Superior temporal gyrus (tissue), 1 donor: ENCODE results near the gene MRPS14.
"Not testable (repeated sequence)": the region's sequence is repeated elsewhere in the genome, so short reads cannot be mapped to it uniquely, and the experiment has no call there.

Experiments
- DNase-seq: peaks from one replicate; pipeline ENCODE4 v3.0.0-alpha.2; 2016; ENCODE audit errors: extremely low spot score

MRPS14 gene

DNA sequence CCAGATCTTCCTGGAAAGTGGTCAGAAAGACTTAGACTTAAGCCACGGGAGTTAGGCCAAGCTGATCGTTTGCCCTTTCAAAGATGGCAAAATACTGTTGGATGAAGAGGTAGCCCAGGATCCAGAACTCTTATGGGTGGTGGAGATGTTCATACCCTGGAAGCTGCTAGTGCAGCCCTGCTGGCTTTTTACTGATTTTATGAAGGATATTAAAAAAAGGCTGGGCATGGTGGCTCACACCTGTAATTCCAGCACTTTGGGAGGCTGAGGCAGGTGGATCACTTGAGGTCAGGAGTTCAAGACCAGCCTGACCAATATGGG, 657 bp upstream of the MRPS14 start:
- DNase-seq = not testable (repeated sequence)

DNA sequence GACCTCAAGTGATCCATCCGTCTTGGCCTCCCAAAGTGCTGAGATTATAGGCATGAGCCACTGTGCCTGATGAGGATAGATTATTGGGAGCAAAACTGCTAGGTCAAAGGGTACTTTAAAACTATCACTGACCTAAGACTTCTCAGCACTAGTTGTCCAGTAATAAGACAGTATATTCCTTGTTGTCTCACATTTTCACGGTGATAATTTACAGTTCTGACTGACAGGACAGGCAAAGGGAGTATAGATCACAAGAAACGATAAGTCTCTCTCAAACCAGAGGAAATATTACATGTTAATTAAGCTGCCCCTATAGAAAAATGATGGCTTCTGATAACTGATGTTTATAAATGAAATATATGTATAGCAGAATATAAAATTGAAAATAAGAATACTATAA, 3.7 kb downstream of the MRPS14 start:
- DNase-seq = no peak

DNA sequence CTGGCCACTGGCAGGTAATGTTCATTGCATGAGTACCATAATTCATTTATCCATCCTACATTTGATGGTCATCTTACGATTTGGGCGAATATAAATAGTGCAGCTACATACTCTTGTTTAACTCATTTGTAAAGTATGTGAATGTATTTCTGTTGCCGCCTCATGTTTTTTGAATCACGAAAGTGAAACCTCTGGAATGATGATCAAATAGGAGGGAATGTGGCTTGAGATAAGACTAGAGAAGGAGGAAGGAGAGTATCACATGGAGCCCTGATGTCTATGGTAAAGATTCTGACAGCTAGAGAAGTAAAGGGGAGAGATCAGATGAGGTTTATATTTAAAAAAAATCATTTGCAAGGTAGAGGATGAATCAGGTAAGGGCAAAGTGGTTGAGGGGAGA, 8.0 kb downstream of the MRPS14 start:
- DNase-seq = no peak

- DNase-seq = no peak
Observed at GRCh38 chr1:175013445-175013844, 9.8 kb downstream of the MRPS14 start.

- no peak for DNase-seq
Observed at GRCh38 chr1:175009532-175009931, 13.7 kb downstream of the MRPS14 start.

DNA sequence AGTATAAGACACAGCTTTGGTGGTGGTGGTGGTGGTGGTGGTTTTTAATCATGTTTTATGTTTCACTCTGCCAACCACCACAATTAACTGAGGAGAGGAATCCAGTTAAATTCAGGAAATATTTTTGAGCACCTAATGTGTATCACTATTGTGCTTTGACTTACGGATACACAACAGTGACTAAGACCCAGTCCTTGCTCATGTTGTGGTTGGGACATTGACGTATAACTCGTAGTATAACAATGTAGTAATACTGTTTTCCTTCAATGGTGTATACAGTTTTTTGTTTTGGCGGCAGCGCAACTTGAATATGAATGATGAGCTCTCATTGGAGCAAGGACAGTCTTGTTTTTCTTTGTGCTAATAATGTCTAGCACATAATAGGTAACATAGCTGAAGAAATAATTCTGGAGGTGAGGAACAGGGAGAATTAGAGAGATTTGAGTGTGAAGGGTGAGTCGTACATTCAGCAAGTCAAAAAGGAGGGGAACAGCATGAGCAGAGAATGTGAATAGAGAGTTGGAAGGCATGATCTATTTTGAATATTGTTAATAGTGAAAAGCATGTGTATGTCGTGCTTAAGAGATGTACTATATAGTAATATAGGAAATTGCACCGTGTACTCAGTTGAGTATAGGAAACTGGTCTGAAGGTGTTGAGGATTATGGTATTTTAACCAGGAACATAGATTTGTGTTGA, 18.0 kb downstream of the MRPS14 start:
- DNase-seq = no peak

- DNase-seq = peak; percentile 11
Observed at GRCh38 chr1:175003521-175003920, 19.7 kb downstream of the MRPS14 start.

GRCh38 chr1:175002910-175003517, 20.2 kb downstream of the MRPS14 start:
- no peak for DNase-seq

DNA sequence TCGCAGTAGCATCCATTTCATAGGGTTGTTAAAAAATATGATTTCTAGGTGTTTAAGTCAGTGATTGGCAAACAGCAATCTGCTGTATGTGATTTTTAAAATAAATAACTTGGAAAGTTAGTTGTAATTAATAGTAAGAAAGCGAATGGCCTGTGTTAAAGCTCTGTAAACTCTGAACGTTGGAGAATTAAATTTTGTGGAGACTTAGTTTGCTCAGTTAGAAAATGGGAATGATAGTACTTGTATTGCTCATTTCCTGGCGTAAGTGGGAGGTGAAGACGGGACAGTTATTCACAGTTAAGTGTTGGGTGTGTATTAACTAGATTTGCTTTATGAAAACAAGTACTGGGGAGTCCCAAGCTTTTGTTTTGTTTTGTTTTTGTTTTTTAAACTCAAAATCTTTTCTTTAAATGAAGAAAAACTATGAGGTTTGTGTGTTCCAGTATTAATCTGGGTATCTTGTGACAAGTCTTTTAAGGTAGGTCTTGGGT, 22.5 kb downstream of the MRPS14 start:
- no peak for DNase-seq

- DNase-seq = peak; percentile 53
Observed at GRCh38 chr1:174999936-175000696, 23.1 kb downstream of the MRPS14 start, which contains the start of gene CACYBP. CACYBP (plus strand) TSS chr1:174999947; CDS start chr1:175000181, 234 bp downstream.

- peak; percentile 100 for DNase-seq
Observed at GRCh38 chr1:174999216-174999935, 23.8 kb downstream of the MRPS14 start.

DNA sequence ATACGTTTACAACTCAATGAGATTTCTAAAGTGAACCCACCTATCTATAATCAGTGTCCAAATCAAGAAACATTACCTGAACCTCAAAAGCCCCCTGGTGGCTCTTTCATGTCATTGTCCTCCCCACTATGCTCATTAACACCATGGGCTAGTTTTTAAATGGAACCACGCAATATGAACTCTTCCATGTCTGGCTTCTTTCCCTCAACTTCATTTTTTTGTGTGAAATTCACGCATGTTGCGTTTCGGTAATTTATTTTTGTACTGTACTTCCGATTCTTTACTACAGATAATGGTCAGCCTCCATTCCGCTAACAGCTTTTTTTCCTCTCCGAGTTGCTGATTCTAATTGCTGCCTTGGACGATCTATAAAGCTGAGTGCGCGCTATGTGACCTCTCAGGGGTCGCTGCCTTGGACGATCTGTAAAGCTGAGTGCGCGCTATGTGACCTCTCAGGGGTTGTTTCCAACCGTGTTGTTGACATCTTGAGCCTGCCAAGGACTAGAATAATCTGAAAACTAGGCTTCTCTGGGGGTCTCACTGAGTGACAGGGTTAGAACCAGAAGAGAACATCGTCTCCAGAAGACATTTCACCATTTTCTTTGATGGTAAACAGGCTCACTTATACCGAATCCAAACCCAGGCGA, 24.5 kb downstream of the MRPS14 start:
- peak; percentile 85 for DNase-seq

DNA sequence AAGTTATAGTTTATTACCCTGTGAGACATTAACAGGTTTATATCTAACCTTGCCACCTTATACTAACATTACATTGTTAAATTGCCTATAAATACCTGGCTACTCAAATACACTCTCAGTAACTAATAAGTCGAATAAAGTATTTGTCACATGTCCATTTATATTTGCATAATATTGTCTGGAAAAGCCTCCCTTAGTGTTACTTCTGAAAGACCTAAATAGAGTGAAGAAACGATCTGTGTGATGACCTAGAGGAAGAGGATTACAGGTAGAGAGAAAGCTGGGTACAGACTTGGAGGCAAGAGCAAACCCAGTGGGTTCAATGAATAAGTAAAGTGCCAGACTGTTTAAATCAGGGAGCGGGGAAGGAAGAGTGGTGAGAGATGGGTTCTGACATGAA, 26.2 kb downstream of the MRPS14 start:
- DNase-seq = no peak

DNA sequence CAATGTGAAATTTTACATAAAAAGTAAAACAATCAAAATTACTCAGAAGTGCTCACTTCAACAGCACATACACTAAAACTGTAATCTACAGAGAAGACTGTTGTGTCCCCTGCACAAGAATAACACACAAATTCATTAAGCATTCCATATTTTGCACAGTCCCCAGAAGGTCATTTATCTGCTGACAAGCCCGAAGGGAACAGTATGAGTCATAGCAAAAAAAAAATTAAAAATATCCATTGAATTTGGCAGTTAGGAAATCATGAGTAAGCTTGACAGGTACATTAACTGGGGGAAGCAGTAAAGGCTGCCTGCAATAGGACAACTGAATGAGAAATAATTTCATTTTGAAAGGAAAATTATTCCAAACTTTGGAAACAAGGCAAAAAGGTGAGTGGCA, 26.7 kb downstream of the MRPS14 start:
- no peak for DNase-seq

DNA sequence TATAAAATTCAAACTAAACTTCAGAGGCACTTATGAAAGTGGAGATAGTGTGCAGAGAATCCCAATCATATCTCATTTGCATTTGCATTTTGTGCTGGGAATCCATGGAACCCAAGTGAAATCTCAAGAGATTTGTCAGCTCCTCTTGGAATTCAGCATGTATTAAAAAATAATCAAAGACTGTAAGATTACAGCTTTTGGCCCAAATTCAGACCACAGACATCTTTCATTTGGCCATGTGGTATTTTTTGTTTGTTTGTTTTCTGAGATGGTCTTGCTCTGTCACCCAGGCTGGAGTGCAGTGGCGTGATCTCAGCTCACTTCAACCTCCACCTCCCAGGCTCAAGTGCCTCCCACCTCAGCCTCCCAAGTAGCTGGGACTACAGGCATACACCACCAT, 27.3 kb downstream of the MRPS14 start:
- no peak for DNase-seq

DNA sequence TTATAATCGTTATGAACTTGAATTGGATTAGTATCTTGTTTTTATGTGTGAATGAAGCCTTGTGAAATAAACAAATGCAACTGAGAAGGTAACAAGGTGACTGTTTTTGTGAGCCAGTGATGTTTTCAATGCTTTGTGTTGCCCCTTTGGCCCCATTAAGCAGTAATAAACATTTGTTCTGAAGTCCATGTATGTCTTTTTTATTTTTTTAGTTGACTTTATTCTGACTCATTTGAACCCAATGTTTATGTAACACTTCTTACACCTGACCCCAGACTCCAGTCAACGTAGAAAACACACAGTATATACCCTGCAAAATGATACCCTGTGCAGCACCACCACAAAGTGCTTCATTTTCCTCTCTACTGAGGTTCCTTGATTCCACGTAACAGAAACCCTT, 28.1 kb downstream of the MRPS14 start:
- DNase-seq = no peak

- no peak for DNase-seq
Observed at GRCh38 chr1:174991473-174991872, 31.8 kb downstream of the MRPS14 start.

DNA sequence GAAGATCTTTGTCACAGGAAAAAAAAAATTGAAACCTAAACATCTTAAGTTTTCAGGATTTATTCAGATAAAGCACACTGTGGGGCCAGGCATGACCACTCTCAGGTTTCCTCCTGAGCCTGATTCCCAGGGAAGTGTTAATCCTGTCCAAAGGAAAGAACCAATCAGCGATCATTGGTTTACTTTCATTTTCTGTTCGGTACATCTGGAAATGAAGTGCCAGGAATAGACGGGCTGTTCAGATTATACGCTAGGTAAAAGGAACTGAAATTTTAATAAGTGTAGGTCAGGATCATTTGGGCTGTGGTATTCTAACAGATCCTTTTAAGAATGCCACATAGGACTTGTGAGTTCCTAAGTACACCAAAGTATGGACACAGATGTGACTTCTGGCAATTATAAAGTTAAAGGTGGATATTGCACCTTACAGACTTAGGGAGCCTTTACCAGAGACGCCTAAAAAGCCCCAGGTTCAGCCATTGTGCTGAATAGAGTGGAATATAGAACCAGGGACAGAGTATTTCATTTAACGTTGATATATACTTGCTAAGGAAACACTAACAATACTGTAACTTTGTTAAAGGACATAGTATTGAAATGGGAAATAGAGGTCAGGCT, 32.7 kb downstream of the MRPS14 start:
- DNase-seq = peak; percentile 70

- DNase-seq = no peak
Observed at GRCh38 chr1:174989536-174990220, 33.5 kb downstream of the MRPS14 start.

GRCh38 chr1:174988986-174989385, 34.2 kb downstream of the MRPS14 start:
- DNase-seq = no peak

- no peak for DNase-seq
Observed at GRCh38 chr1:174988539-174988938, 34.7 kb downstream of the MRPS14 start.
